GM12878 (cell line): Measurements from ENCODE around the gene TXN2. TPM values are rescaled to one million over a fixed set of nuclear protein-coding genes. Genes with fewer than 3 reads are reported as not detected.

Experiments
- ATAC-seq: fragments of 200-7000 bp; cut with Tn5 transposase; 3 replicates; pipeline ENCODE4 v1.9.1; 2020; ENCODE audit warnings: mild to moderate bottlenecking, moderate library complexity
- BruUV-seq: library from RNA; stranded (reverse); fragments of 400-500 nt; replicated peaks from 2 replicates; lab custom pipeline; 2021; lab: Mats Ljungman, UMichigan
- CTCF ChIA-PET: fragments of 300-600 bp; sonication (Branson Sonifier 250); formaldehyde crosslinking; extraction: SDS; loops from one replicate; lab custom pipeline; 2021; ENCODE audit warnings: inconsistent platforms; lab: Yijun Ruan, JAX
- POLR2A ChIA-PET: fragments of 350-600 bp; formaldehyde crosslinking; extraction: SDS; loops from one replicate; lab custom pipeline; 2021; ENCODE audit warnings: inconsistent platforms; lab: Charles Lee
- RAD21 ChIA-PET: fragments of 300-600 bp; sonication (Branson Sonifier 250); formaldehyde crosslinking; loops from one replicate; lab custom pipeline; 2023; ENCODE audit warnings: antibody characterized with exemption; ENCODE audit not compliant: unreplicated experiment; lab: Charles Lee
- SMC1A ChIA-PET: fragments of 300-600 bp; sonication (Branson Sonifier 250); formaldehyde crosslinking; loops from one replicate; lab custom pipeline; 2023; ENCODE audit not compliant: unreplicated experiment, uncharacterized antibody; lab: Charles Lee
- DNase-seq: peaks from one replicate; pipeline ENCODE4 v3.0.0-alpha.2; 2011; ENCODE audit warnings: low read depth, low spot score
- FAIRE-seq: peaks from 3 replicates; lab custom pipeline; 2011; peaks lifted over from hg19 to GRCh38; lab: Jason Lieb, UNC
- H2AFZ ChIP-seq: 2 replicates; pipeline ENCODE4 v1.6.0; 2011; ENCODE audit warnings: low read depth, low read length, control low read depth; ENCODE audit not compliant: control insufficient read depth
- H3K27ac ChIP-seq: 2 replicates; pipeline ENCODE4 v1.5.1; 2011; ENCODE audit warnings: control low read depth; ENCODE audit not compliant: control insufficient read depth, insufficient read depth
- H3K27me3 ChIP-seq, 2 experiments: replicated peaks in 1 of 2; 2 replicates each; pipeline versions ENCODE4 v1.6.0 to v1.6.1; 2011; ENCODE audit warnings: low read length in 1 of 2; ENCODE audit not compliant: control insufficient read depth in 2 of 2, insufficient read depth in 2 of 2
- H3K36me3 ChIP-seq, 2 experiments: 2 replicates each; pipeline ENCODE4 v1.5.1; 2011; ENCODE audit warnings: low read length in 1 of 2; ENCODE audit not compliant: control insufficient read depth in 2 of 2, insufficient read depth in 2 of 2
- H3K4me1 ChIP-seq: 2 replicates; pipeline ENCODE4 v1.6.1; 2011; ENCODE audit warnings: mild to moderate bottlenecking, low read length, moderate library complexity, mixed read lengths; ENCODE audit not compliant: control insufficient read depth, insufficient read depth
- H3K4me2 ChIP-seq: 2 replicates; pipeline ENCODE4 v1.6.0; 2011; ENCODE audit warnings: control low read depth; ENCODE audit not compliant: control insufficient read depth, insufficient read depth
- H3K4me3 ChIP-seq: fragments of 200-600 bp; sonication (generic); 2 replicates; pipeline ENCODE4 v1.5.1; 2016
- H3K79me2 ChIP-seq: 2 replicates; pipeline ENCODE4 v1.6.0; 2011; ENCODE audit warnings: low read length; ENCODE audit not compliant: control insufficient read depth, insufficient read depth
- H3K9ac ChIP-seq: 2 replicates; pipeline ENCODE4 v1.8.0; 2011; ENCODE audit warnings: low read length, control low read depth, mixed read lengths; ENCODE audit not compliant: control insufficient read depth, insufficient read depth
- H3K9me3 ChIP-seq: replicated peaks from 3 replicates; pipeline ENCODE4 v1.5.1; 2011; ENCODE audit warnings: mild to moderate bottlenecking, low read length; ENCODE audit not compliant: control insufficient read depth, insufficient read depth
- H4K20me1 ChIP-seq: 2 replicates; pipeline ENCODE4 v1.6.0; 2011; ENCODE audit not compliant: control insufficient read depth, insufficient read depth
- CHD1 ChIP-seq: IDR thresholded peaks from 2 replicates; pipeline ENCODE4 v1.6.1; 2012; ENCODE audit warnings: low read depth, low read length, improper control_type of control experiment
- MYB ChIP-seq: fragments of 150-350 bp; IDR thresholded peaks from 2 replicates; pipeline ENCODE4 v1.6.1; 2014; ENCODE audit warnings: mild to moderate bottlenecking, low read depth, low read length, borderline replicate concordance
- POLR2A ChIP-seq: IDR thresholded peaks from 2 replicates; pipeline ENCODE4 v1.6.1; 2011; ENCODE audit warnings: low read depth, mild to moderate bottlenecking, low read length
- RFX5 ChIP-seq: IDR thresholded peaks from 2 replicates; pipeline ENCODE4 v1.6.1; 2011; ENCODE audit warnings: low read depth, low read length, improper control_type of control experiment
- WGBS: methylation state at CpG from one replicate; pipeline ENCODE4 v1.1.6; 2016; ENCODE audit warnings: low lambda C conversion rate; ENCODE audit not compliant: insufficient replicate concordance, insufficient coverage; ENCODE audit errors: missing lambda C conversion rate; 5-methylcytosine and 5-hydroxymethylcytosine counted together
- in situ Hi-C: fragments of 300-500 bp; cut with MboI; formaldehyde crosslinking; loops from 9 replicates; pipeline ENCODE4 v1.14.3; 2018; ENCODE audit warnings: mixed read lengths
- intact Hi-C: fragments of 100-400 bp; cut with micrococcal nuclease; formaldehyde crosslinking; loops from one replicate; pipeline ENCODE4 v1.14.2; 2022; ENCODE audit not compliant: unreplicated experiment
- polyA plus RNA-seq, 11 experiments: library from polyadenylated mRNA; depleted of rRNA in 4 of 11; unstranded in 6 of 11; stranded (reverse) in 5 of 11; fragments of >200 nt; fragmentation: Nextera tagmentation in 4 of 11; fragmentation: Illumina TruSeq in 1 of 11; extraction: Ambion mirVana in 4 of 11; extraction: Trizol in 1 of 11; gene quantifications; 1 replicate in 1 of 11; 2 replicates in 10 of 11; pipeline versions ENCODE4 v1.2.1 to v1.2.3, GENCODE V29; 2011 to 2016; ENCODE audit warnings: inconsistent platforms in 2 of 11, missing spikeins in 2 of 11, low read depth in 1 of 11
- total RNA-seq, 4 experiments: library from RNA; depleted of rRNA in 3 of 4; stranded (reverse); fragments of >200 nt in 3 of 4; fragmentation: Illumina TruSeq in 1 of 4; extraction: Trizol in 1 of 4; gene quantifications; 2 replicates each; pipeline versions ENCODE4 v1.2.1 to v1.2.3, GENCODE V29; 2013 to 2021
- TF ChIP-seq, protein P1 (sequence below): fragments of 150-350 bp; IDR thresholded peaks from 2 replicates; pipeline ENCODE4 v1.6.1; 2014; ENCODE audit warnings: mild to moderate bottlenecking, low read depth, low read length
- TF ChIP-seq, protein P2 (sequence below): fragments of 450-650 bp; conservative IDR thresholded peaks from 2 replicates; pipeline ENCODE4 v1.6.1; 2017; ENCODE audit warnings: mild to moderate bottlenecking, moderate library complexity

Gene TXN2
- total and polyA plus RNA-seq, 10 of the 15 experiments (the other 5 are each of a cell fraction or from before 2014, with no cell fraction given) = 70.2 to 350 (median 183) TPM

GRCh38 chr22:36466258-36466657, 15.2 kb downstream of the TXN2 start:
- CTCF ChIA-PET = interaction anchor here (8.5 kb wide), 1 partner anchor 164 kb away, joined by 125 read pairs; no protein-coding TSS in a partner anchor
- no peaks in the 10 kb centered on the region for H3K27me3 ChIP-seq
- WGBS = 72% methylated on average over 7 of the region's 7 CpGs
- H3K27ac ChIP-seq = no peak overlapping the region
- intact Hi-C loops = no loop called here
- peaks cover 4% of the 10 kb centered on the region for H3K4me1 ChIP-seq
- no TSS peak for BruUV-seq
- no peaks in the 10 kb centered on the region; the same call in 1 of the 2 replicates for H3K79me2 ChIP-seq
- RAD21 ChIA-PET = no interaction called here
- no peak overlapping the region for H2AFZ ChIP-seq
- in situ Hi-C loops = loop anchor here (5.0 kb wide), 1 partner anchor 159 kb away; no protein-coding TSS in a partner anchor
- ATAC-seq = no peak
- DNase-seq = no peak
- no peak overlapping the region for H3K9ac ChIP-seq
- H3K36me3 ChIP-seq = peaks cover 9 to 16% of the 10 kb centered on the region in 2 experiments; a peak in 3 of 4 replicates
- no peaks in the 10 kb centered on the region for H4K20me1 ChIP-seq
- POLR2A ChIA-PET = no interaction called here
- no peak overlapping the region for H3K4me3 ChIP-seq
- TF ChIP-seq POLR2A (0 out of 2 replicates have a peak, but pooled peaks have one; percentile 12), RFX5 (no peak)
- no peak overlapping the region for H3K4me2 ChIP-seq
- no peaks in the 10 kb centered on the region for H3K9me3 ChIP-seq
- FAIRE-seq = no peak
- SMC1A ChIA-PET = interaction anchor here (0.6 kb wide), 1 partner anchor 133 kb away, joined by 3 read pairs; no protein-coding TSS in a partner anchor

DNA sequence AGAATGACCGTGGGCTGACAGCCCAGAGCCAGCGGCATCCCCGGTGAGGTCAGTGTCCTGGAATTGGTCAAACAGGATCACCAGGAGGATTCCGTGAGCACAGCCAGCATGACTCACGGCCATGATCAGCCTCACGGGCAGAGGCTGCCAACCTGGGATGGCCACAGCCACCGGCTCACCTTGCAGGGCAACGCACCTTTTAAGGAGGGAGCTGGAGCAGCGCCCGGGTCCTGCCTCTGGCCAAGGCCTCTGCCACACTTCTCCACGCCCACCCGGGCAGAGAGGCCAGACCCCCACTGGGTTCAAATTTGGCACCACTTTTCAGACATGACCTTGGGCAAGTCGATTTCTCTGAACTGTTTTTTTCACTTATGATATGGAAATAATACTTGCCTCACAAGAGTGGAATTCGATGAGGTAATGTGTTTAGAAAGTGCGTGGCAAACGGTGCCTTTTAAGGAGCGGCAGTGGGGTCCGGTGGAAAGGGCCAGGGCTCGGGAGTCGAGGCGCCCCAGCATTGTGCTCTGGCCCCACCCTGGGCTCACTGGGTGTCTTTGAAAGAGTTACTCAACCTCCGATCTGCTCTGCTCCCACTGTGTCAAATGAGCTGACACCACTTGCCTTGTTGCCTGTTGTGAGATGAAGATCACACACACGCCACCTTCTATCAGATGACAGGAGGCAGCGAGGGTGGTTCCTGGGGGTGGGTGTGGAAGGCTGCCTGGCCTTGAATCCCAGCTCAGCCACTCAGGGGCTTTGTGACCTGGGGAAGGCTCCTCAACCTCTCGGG, 16.0 kb downstream of the TXN2 start:
- WGBS = 87% methylated on average over 25 of the region's 25 CpGs
- no peak overlapping the region for H2AFZ ChIP-seq
- RAD21 ChIA-PET = no interaction called here
- no peak for ATAC-seq
- intact Hi-C loops (no loop called here), in situ Hi-C loops (loop anchor here (5.0 kb wide), 1 partner anchor 158 kb away; no protein-coding TSS in a partner anchor)
- no peaks in the 10 kb centered on the region for H4K20me1 ChIP-seq
- no peaks in the 10 kb centered on the region; the same call in 1 of the 2 replicates for H3K79me2 ChIP-seq
- no TSS peak for BruUV-seq
- no peak overlapping the region for H3K9ac ChIP-seq
- no peaks in the 10 kb centered on the region for H3K9me3 ChIP-seq
- SMC1A ChIA-PET = no interaction called here
- peaks cover under 1 to 16% of the 10 kb centered on the region in 2 experiments; a peak in 3 of 4 replicates for H3K36me3 ChIP-seq
- TF ChIP-seq, protein P1, sequence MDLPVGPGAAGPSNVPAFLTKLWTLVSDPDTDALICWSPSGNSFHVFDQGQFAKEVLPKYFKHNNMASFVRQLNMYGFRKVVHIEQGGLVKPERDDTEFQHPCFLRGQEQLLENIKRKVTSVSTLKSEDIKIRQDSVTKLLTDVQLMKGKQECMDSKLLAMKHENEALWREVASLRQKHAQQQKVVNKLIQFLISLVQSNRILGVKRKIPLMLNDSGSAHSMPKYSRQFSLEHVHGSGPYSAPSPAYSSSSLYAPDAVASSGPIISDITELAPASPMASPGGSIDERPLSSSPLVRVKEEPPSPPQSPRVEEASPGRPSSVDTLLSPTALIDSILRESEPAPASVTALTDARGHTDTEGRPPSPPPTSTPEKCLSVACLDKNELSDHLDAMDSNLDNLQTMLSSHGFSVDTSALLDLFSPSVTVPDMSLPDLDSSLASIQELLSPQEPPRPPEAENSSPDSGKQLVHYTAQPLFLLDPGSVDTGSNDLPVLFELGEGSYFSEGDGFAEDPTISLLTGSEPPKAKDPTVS = no peak
- no peak for TF ChIP-seq CHD1
- TF ChIP-seq, protein P2, sequence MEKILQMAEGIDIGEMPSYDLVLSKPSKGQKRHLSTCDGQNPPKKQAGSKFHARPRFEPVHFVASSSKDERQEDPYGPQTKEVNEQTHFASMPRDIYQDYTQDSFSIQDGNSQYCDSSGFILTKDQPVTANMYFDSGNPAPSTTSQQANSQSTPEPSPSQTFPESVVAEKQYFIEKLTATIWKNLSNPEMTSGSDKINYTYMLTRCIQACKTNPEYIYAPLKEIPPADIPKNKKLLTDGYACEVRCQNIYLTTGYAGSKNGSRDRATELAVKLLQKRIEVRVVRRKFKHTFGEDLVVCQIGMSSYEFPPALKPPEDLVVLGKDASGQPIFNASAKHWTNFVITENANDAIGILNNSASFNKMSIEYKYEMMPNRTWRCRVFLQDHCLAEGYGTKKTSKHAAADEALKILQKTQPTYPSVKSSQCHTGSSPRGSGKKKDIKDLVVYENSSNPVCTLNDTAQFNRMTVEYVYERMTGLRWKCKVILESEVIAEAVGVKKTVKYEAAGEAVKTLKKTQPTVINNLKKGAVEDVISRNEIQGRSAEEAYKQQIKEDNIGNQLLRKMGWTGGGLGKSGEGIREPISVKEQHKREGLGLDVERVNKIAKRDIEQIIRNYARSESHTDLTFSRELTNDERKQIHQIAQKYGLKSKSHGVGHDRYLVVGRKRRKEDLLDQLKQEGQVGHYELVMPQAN = no peak
- peak; percentile 13; the same call in 1 of the 2 replicates for TF ChIP-seq POLR2A
- TF ChIP-seq RFX5 = no peak
- no peak for TF ChIP-seq MYB
- POLR2A ChIA-PET = no interaction called here
- CTCF ChIA-PET = no interaction called here
- H3K4me2 ChIP-seq = no peak overlapping the region
- H3K27me3 ChIP-seq = no peaks in the 10 kb centered on the region
- H3K27ac ChIP-seq = no peak overlapping the region
- DNase-seq = no peak
- peaks cover 4% of the 10 kb centered on the region for H3K4me1 ChIP-seq
- no peak for FAIRE-seq
- H3K4me3 ChIP-seq = no peak overlapping the region
